ENCODE results near the gene ACE2.

The ACE2 gene

GRCh38 chrX:15547356-15547755, 53.4 kb downstream of the ACE2 start:
- Histone ChIP-seq H4K20me1 (ENCODE audit: insufficient read depth, low read length) (no peaks in the 10 kb centered on the region), H3K4me2 (ENCODE audit: low read length) (no peak overlapping the region), H3K27me3 (ENCODE audit: low read depth, low read length) (no peaks in the 10 kb centered on the region), H3K36me3 (replicated peaks; ENCODE audit: low read depth, low read length) (no peaks in the 10 kb centered on the region), H3K4me3 (ENCODE audit: low read length) (no peak overlapping the region), H3K4me1 (ENCODE audit: low read length) (no peaks in the 10 kb centered on the region), H3K9ac (ENCODE audit: low read length) (no peak overlapping the region), H3K27ac (ENCODE audit: low read length) (no peak overlapping the region), H2AFZ (ENCODE audit: low read depth, low read length) (no peak overlapping the region), H3K9me3 (ENCODE audit: insufficient read depth, low read length) (no peaks in the 10 kb centered on the region), H3K79me2 (ENCODE audit: low read length) (no peaks in the 10 kb centered on the region)
- no peak for TF ChIP-seq CTCF (IDR thresholded peaks at IDR 0.05; ENCODE audit: low read depth, low read length)
- TF ChIP-seq EZH2phosphoT487 (IDR thresholded peaks at IDR 0.05; ENCODE audit: low read depth) = no peak

GRCh38 chrX:15546745-15547144, 54.0 kb downstream of the ACE2 start:
- H3K4me3 ChIP-seq (ENCODE audit: low read length) = no peak overlapping the region
- TF ChIP-seq CTCF (IDR thresholded peaks at IDR 0.05; ENCODE audit: low read depth, low read length) (no peak), EZH2phosphoT487 (IDR thresholded peaks at IDR 0.05; ENCODE audit: low read depth) (no peak)
- no peaks in the 10 kb centered on the region for H3K27me3 ChIP-seq (ENCODE audit: low read depth, low read length)
- no peaks in the 10 kb centered on the region for H3K4me1 ChIP-seq (ENCODE audit: low read length)
- H2AFZ ChIP-seq (ENCODE audit: low read depth, low read length) = no peak overlapping the region
- H4K20me1 ChIP-seq (ENCODE audit: insufficient read depth, low read length) = no peaks in the 10 kb centered on the region
- no peaks in the 10 kb centered on the region for H3K79me2 ChIP-seq (ENCODE audit: low read length)
- H3K9me3 ChIP-seq (ENCODE audit: insufficient read depth, low read length) = no peaks in the 10 kb centered on the region
- H3K36me3 ChIP-seq (replicated peaks; ENCODE audit: low read depth, low read length) = no peaks in the 10 kb centered on the region
- no peak overlapping the region for H3K27ac ChIP-seq (ENCODE audit: low read length)
- no peak overlapping the region for H3K9ac ChIP-seq (ENCODE audit: low read length)
- H3K4me2 ChIP-seq (ENCODE audit: low read length) = no peak overlapping the region

GRCh38 chrX:15530318-15530717, 70.4 kb downstream of the ACE2 start:
- H3K9me3 ChIP-seq (ENCODE audit: insufficient read depth, low read length) = no peaks in the 10 kb centered on the region
- no peaks in the 10 kb centered on the region for H4K20me1 ChIP-seq (ENCODE audit: insufficient read depth, low read length)
- H3K27ac ChIP-seq (ENCODE audit: low read length) = no peak overlapping the region
- no peak overlapping the region for H3K9ac ChIP-seq (ENCODE audit: low read length)
- TF ChIP-seq CTCF (IDR thresholded peaks at IDR 0.05; ENCODE audit: low read depth, low read length) (no peak), EZH2phosphoT487 (IDR thresholded peaks at IDR 0.05; ENCODE audit: low read depth) (no peak)
- H3K79me2 ChIP-seq (ENCODE audit: low read length) = no peaks in the 10 kb centered on the region
- no peak overlapping the region for H2AFZ ChIP-seq (ENCODE audit: low read depth, low read length)
- no peaks in the 10 kb centered on the region for H3K27me3 ChIP-seq (ENCODE audit: low read depth, low read length)
- H3K36me3 ChIP-seq (replicated peaks; ENCODE audit: low read depth, low read length) = no peaks in the 10 kb centered on the region
- H3K4me2 ChIP-seq (ENCODE audit: low read length) = no peak overlapping the region
- no peak overlapping the region for H3K4me3 ChIP-seq (ENCODE audit: low read length)
- no peaks in the 10 kb centered on the region for H3K4me1 ChIP-seq (ENCODE audit: low read length)

- TF ChIP-seq CTCF (IDR thresholded peaks at IDR 0.05; ENCODE audit: low read depth, low read length) (no peak), EZH2phosphoT487 (IDR thresholded peaks at IDR 0.05; ENCODE audit: low read depth) (no peak)
- H3K4me3 ChIP-seq (ENCODE audit: low read length) = no peak overlapping the region
- H2AFZ ChIP-seq (ENCODE audit: low read depth, low read length) = no peak overlapping the region
- H3K36me3 ChIP-seq (replicated peaks; ENCODE audit: low read depth, low read length) = no peaks in the 10 kb centered on the region
- H3K9me3 ChIP-seq (ENCODE audit: insufficient read depth, low read length) = no peaks in the 10 kb centered on the region
- H3K79me2 ChIP-seq (ENCODE audit: low read length) = no peaks in the 10 kb centered on the region
- H3K27ac ChIP-seq (ENCODE audit: low read length) = no peak overlapping the region
- peaks cover 6% of the 10 kb centered on the region; the same call in 1 of the 2 replicates for H3K27me3 ChIP-seq (ENCODE audit: low read depth, low read length)
- H3K4me1 ChIP-seq (ENCODE audit: low read length) = no peaks in the 10 kb centered on the region
- no peak overlapping the region for H3K4me2 ChIP-seq (ENCODE audit: low read length)
- no peaks in the 10 kb centered on the region for H4K20me1 ChIP-seq (ENCODE audit: insufficient read depth, low read length)
- no peak overlapping the region for H3K9ac ChIP-seq (ENCODE audit: low read length)
Measured at GRCh38 chrX:15529165-15529564, 71.6 kb downstream of the ACE2 start.

All from OCI-LY3 (cell line).